Lower leg skin (tissue), 3 donors: ENCODE data around the gene ADARB1.

Source experiments
- CTCF ChIP-seq, 3 donors: fragments of 450-650 bp; IDR thresholded peaks; one replicate each; pipeline ENCODE4 v1.5.1; 2016; ENCODE audit warnings: antibody characterized with exemption in 3 of 3, mild to moderate bottlenecking in 3 of 3, moderate library complexity in 2 of 3
- POLR2A ChIP-seq, 2 donors: fragments of 450-650 bp; IDR thresholded peaks; one replicate each; pipeline ENCODE4 v1.6.1; 2016 to 2017; ENCODE audit warnings: antibody characterized with exemption in 2 of 2, mild to moderate bottlenecking in 1 of 2, moderate library complexity in 1 of 2

- no peak for TF ChIP-seq POLR2A (IDR thresholded peaks at IDR 0.05)
- no peak for TF ChIP-seq CTCF (IDR thresholded peaks at IDR 0.05)
Measured at GRCh38 chr21:45186709-45187108, 112.3 kb downstream of the ADARB1 start.
